HG03457 (cell line): ENCODE data around the gene MYBPC3.

Source experiments
- ATAC-seq: cut with Tn5 transposase; IDR thresholded peaks from one replicate; pipeline ENCODE4 v1.9.1; 2021; ENCODE audit warnings: moderate number of reproducible peaks; ENCODE audit not compliant: unreplicated experiment

Gene MYBPC3

DNA sequence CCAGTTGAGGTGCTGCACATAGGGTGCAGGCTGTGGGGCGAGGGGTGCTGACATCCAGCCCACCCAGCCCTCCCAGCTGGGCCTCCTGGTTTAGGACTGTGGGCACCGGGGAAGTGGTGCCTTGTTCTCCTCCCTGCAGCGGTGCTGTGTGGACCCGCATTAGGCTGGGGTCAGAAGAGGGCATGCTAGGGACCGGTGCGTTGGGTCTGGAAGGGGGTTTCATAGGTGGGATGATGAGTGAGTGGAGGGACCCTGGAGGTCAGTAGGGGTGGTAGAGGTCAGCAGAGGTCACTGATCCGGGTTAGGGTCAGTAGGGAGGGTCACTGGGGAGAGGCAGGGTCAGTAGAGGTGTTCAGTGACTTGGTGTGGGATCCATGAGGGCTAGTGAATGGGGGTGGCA is 6.7 kb upstream of the MYBPC3 start:
- ATAC-seq: no peak

DNA sequence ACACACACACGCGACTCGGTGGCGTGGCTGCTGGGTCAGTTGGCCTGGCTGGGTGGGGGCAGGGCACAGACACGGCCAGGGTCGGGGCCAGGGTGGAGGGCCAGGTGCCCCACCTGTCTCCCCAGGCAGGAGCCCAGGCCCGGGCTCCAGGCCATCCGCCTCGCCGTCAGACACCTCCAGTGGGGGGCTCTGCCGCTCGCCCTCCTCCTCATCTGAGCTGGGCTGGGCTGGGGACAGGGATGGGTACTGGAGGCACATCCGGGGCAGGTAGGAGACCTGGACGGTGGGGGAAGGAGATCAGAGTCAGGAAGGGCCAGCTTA is 6.2 kb upstream of the MYBPC3 start:
- ATAC-seq: no peak

DNA sequence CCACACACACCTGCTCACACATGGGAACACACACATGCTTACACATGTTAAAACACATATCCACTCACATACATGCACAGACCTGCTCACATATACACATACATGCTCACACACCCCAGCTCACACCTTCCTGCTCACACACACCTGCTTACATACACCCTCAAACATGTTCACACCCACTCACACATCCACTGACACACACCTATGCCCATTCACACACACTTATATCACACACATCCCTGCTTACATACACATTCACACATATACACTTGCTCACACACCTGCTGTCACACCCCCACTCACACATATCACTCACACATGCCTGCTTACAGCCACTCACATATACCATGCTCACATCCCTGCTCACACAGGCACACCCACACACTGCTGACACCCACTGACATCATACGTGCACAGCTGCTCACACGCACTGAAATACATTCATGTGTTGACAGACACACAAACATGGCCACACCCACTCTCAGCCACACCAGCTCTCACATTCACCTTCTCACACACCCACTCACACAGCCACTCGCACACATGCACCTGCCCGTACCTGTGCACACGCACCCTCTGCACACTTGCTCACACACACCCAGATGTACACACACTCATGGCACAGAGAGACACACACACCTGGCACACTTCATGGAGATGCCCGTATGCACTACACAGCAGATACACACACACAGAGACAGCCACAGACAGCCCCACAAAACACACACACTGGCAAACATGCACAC is 5.7 kb upstream of the MYBPC3 start:
- no peak for ATAC-seq

DNA sequence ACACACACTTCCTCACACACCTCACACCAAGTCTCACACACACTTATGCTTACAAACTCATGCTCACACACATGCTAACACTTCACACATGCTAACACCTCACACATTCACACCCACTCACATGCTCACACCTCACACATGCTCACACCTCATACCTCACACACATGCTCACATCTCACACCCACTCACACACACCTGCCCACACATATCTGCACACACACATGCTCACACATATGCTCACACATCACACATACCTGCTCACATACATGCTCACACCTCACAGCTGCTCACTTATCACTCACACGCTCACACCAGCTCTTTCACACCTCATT is 4.5 kb upstream of the MYBPC3 start:
- no peak for ATAC-seq

DNA sequence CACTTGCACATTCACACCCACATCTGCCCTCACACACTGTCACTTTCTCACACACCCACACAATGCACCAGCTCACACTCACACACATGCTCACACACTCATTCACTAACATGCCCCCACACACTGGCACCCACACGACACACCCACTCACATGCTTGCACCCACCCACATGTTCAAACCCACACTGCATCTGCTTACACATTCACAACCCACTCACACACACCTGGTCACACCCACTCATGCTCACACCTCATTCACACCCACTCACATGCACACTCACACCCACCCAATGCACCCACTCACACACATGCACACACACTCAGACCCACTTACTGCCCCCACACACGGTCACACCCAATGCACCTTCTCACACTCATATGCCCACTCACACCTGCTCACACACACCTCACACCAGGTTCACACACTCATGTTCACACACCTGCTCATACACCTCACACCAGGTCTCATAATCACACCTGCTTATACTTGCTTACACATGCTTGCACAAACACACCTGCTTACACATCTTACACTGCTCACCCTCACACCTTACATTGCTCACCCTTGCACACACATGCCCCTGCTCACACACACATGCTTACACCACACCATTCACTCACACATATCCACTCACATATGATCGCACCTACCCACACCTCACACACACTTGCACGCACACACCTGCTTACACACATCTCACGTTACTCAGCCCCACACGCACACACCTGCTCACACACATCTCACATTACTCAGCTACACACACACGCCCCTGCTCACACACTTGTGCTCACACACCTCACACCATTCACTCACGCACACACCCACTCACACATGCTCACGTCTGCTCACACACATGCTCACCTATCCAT is 3.9 kb upstream of the MYBPC3 start:
- no peak for ATAC-seq

DNA sequence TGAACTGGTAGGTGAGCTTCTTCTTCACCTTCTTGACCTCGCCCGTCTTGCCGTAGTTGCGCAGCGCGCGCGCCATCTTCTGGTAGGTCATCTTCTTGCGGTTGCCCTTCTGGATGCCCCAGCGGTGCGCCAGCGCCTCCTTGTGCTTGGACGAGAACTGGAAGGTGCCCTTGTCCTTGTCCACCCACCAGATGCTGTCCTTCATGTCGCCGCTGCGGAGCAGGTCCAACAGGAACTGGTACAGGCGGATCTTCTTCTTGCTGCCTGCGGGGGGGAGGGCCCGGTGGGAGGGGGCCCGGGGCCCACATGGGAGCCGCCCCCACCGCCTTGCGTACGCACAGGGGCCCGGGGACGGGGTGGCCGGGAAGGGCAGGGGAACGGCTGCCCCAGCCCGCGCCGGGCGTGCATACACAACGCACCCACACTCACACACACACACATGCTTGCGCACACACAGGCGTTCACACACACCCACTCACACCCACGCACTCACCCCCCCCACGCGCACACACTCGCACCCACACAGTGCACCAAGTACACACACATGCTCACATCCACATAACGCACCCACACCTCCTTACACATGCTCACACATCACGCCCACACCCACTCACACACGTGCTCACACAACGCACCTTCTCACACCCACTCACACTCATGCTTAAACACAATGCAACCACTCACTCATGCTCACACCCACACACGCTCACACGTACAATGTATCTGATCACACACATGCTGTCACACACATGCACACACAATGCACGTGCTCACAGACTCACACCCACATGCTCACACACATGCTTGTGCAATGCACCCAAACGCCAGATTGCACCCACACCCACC is 3.0 kb upstream of the MYBPC3 start:
- ATAC-seq: no peak

DNA sequence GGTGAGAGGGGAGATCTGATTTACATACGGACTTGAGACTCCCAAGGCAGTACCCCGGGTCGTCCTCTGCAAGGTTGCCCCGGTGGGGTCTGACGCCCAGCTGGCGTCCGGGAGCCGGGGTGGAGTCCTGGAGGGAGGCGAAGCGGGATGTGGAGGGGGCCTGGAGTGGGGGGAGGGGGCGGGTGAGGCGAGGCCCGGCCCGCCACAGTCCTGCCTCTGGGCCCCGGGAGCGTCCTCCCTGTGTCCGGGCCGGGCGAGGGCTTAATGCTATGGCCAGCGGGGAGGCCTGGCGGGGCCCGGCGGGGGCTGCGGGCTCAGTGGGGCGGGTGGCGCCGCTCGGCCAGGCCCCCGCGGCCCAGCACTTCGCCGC is 2.4 kb upstream of the MYBPC3 start:
- no peak for ATAC-seq

DNA sequence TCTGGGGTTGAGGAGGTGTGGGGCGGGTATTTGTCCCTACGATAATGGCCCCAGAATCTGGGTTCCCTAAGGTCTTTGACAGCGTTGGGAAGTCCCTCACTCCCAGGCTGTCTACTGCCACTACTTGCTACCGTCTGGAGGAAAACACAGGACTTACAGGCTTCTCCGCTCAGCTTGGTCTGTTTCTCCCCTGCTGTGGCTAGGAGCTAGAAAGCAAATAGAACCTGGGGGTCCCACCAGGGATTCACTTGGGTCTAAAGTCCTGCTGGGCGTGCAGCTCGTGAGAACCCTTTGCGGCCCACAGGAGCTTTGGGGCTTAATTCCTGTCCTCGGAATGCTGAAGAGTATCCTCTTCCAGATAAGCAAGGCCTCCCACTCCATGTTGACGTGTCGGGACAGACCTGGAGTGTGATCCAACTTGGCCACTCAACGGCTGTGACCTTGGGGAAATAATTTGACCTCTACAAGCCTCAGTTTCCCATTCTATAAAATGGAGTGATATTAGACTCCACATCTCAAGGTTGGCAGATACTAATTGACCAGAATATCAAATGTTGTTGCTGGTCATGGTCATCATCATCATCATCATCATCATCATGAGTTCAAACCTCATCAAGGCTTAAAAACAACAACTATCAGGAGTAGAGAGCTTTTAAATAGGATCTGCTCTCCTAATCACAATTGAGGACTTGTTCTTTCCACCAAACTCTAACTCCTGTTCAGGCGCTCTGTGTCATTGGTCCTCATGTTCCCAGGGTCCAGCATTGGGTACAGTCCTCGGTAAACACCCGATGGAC is 1.7 kb upstream of the MYBPC3 start:
- ATAC-seq: no peak

DNA sequence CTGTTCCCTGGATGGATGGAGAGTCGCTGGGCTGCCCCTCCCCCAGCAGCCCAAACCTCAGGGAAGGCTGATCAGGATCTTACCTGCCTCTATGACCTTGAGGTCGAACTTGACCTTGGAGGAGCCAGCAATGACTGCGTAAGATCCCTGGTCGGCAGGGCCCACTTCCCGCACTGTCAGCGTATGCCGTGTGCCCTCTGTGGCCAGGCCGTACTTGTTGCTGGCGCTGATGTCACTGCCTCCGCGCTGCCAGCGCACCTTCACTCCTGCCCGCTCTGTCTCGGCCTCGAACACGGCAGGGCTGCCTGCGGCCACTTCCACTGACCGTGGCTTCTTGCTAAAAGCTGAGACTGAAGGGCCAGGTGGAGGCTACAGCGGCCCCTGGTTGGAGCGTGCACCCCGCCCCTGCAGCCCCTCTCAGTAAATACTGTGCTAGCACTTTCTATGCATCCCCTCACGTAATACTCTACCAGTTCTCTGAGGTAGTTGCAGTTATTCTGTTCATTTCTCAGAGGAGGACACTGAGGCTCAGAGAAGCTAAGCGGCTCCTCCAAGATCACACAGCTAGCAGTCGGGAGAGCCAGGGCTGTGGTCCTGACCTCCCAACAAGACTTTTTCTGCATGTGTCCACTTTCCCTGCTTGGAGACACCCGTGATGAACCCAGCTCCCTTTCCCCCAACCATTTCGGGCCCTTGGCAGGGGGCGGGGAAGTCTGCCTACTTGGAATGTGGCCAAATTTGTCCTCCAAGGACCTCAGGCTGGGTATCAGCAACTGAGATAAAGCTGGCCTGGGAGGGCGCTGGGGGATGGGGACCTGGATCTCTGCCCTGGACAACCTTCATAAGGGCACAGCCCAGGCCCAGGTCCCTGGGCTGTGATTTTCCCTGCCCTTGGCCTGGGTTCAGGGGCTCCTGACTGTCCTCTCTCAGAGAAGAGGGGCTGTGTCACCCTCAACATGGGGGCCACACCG is 1.1 kb downstream of the MYBPC3 start:
- no peak for ATAC-seq

DNA sequence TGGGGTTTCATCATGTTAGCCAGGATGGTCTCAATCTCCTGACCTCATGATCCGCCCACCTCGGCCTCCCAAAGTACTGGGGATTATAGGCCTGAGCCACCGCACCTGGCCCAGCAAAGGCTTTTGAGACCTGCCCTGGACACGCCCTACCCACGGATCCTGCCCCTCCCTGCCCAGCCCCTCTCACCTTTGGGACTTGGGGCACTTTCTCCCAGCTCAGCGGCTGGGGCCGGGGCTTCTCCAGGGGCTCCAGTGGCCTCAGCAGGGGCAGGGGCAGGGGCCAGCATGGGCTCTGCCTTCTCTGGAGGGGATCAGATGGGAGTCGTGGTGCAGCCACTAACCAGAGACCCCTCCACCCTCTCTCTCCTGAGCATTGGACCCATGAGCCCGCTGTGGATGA is 2.2 kb downstream of the MYBPC3 start:
- ATAC-seq: no peak

DNA sequence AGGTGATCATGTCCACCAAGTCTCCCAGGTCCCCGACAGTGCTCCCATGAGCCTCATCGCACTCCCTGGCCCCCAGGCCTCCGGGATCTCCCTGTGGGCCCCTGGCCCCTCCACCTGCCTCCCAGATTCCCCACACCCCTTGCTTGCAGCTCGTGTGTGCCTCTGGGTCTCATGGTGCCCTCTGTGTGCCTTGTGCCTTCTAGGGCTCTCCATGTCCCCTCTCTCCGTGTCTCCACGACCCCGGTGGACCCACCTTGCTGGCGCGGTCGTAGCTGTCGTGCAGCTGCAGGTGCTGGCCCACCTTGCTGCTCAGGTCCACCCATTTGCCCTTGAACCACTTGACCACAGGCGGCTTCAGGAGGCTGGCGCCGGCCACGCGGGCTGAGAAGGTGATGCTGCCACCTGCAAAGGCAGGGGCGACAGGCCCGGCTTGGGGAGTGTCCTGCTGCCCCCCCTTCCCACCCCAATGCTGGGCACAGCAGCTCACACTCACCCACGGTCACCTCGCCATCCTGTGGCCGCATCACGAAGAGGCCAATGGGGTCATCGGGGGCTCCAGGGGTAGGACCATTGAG is 2.9 kb downstream of the MYBPC3 start:
- no peak for ATAC-seq

DNA sequence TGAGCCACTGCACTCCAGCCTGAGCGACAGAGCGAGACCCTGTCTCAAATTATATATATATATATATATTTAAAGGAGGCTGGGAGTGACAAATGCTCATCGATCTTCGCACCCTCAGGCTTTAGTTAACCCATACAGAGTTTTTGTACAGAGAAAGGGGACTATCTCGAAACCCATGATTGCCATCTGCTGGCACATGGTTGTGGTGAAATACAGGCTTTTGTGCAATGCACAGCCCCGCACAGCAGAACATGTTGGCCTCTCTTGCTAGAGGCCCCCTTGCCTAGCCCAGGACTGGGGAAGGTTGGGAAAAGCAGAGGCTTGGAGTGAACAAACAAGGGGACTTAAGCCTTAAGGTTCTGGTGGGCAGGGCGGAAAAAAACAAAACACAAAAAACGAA is 3.6 kb downstream of the MYBPC3 start:
- ATAC-seq: no peak

DNA sequence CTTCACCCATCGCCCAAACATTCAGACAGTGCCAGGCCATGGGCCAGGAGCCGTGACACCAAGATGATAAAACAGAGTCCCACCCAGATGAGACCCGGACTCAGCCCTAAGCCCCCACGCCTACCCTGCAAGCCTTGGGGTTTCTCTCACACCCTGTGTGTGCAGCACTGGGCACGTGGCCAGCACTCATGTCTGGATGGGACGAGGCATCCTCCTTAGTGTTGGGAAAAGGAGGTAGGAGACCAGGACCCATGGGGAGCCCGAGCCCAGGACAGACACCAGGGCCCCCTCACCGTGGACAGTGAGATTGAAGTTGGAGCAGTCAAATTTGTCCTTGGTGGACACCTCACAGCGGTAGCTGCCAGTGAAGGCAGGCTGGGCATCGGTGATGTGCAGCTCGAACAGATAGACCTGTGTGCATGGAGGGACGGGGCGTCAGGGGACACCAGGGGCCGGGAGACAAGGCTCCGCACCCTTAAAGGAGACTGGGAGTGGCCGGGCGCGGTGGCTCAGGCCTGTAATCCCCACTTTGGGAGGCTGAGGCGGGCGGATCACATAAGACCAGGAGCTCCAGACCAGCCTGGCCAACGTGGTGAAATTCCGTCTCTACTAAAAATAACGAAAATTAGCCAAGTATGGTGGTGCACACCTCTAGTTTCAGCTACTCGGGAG is 4.2 kb downstream of the MYBPC3 start:
- no peak for ATAC-seq

DNA sequence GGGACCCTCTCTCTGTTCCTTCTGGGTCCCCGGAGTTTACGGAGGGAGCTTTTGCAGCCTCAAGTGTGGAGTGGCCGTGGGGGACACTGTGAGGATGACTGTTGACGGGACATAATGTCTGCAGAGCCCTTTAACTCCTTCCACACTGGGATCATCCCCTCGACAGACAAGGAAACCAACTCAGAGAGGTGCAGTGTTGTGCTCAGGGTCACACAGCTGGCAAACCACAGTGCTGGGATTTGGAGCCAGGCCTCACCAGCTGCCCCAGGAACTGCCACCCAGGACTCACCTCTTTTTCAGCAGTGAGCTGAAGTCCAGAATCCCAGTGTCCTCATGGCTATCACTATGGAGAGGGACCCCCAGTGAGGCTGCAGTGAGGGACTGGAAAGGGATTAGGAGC is 5.4 kb downstream of the MYBPC3 start:
- no peak for ATAC-seq

DNA sequence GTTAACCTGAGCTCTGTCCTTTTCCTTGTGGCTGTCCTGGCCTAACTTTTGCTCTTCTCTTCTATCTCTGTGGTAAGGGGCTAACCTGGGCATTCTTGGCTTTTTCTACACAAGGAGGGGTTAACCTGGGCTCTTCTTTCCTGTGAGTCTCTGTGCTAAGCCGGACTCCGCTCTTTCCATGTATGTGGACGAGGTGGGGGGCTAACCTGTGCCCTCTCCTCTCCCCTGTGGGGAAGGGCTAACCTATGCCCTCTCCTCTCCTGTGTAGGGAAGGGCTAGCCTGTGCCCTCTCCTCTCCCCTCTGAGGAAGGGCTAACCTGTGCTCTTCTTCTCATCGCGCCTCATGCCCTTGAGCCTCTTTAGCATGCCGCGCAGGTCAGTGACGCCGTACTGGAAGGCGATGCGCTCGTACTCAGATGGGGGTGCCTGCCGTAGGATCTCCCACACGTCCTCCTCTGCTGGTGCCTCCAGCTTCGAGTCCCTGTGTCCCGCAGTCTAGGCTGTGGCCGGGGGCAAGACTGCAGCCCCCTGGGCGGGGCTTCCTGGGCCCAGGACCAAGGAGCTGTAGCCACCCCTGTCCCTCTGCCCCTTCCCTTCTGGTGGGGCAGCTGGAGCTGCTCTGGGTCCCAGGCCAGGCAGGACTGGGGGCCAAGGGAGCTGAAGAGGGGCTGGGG is 6.5 kb downstream of the MYBPC3 start:
- no peak for ATAC-seq

DNA sequence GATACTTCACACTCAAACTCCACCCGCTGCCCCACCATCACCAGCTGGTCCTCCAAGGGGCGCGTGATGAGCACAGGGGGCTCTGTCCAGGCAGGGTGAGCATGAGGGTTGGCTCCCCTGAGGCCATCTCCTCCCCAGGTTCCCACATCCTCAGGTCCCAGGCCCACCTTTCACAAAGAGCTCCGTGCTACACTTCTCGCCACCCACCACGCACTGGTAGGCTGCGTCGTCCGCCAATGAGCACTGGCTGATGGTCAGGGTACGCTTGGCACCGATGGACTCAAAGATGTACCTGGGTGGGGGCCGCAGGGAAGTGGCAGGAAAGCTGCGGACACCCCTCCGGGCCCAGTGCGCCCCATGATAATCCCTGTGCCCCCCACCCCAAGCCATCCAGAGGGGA is 9.6 kb downstream of the MYBPC3 start:
- no peak for ATAC-seq

DNA sequence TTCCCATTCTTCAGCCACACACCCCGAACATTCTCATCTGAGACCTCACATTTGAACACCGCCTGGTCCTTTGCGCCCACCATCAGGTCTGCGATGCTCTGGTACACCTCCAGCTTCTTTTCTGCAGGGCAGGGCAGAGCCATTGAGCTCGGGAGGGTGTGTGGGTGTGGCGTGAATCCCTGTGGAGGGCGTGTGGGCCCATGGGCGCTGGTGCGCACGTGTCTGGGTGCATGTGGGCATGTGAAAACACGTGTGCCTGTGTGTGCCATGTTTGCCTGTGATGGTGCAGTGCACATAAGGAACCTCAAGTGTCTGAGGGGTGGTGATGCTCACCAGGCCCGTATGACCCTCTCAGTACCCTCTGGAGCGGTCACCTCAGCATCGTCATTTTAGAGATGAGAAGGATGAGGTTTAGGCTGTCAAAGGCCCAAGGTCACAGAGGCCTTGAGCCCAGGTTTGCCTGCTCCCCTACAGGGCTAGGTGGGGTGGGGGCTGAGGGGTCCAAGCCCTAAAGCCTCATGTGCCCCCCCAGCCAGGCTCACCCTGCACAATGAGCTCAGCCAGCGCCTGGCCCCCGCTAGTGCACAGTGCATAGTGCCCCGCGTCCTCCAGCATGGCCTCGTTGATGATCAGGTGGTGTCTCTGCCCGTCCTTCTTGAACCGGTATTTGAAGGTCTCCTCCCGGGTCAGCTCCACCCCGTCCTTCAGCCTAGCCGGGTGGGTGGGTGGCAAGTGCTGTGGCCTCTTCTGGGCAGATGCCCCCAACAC is 10.3 kb downstream of the MYBPC3 start:
- no peak for ATAC-seq
